GM19023 (cell line): ENCODE data around the gene DDX60.
A peak's percentile ranks its signal among the peaks of the same experiment; 100 is the strongest.
"Not testable (repeated sequence)": the region's sequence is repeated elsewhere in the genome, so short reads cannot be mapped to it uniquely, and the experiment has no call there.

Source experiments
- ATAC-seq: cut with Tn5 transposase; IDR thresholded peaks from one replicate; pipeline ENCODE4 v1.9.1; 2021; ENCODE audit warnings: mild to moderate bottlenecking, moderate library complexity; ENCODE audit not compliant: unreplicated experiment

DDX60 gene

DNA sequence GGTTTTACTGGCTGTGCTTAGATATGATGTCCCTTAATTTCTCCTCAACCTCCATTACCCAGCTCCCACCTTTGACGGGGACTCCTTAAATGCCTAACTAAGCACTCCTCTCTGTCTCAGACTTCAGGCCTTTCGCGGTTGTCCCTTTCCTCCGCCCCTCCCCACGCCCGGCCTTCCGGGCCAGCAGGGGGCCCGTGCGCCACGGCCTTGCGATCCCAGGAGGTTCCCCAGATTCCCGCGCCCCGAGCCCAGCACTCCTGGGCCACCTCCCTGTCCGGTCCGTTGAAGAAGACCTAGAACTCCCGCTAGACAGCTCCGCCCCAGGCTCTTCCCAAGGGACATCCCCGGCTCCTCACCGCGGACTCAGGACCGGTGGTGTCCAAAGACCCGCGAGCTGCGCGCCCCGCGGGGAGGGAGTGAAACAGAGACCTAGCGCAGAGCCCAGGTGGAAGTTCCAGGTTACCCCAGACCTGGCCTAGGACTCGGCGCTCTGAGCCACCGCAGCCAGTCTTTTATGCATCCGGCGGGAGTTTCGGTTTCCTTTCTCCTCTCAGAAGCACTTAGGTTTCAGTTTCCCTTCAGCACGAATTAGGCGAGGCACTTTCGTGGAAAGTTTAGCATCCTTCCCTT, at the start of gene DDX60:
Gene DDX60 (minus strand): TSS at position 487 of the 630 bp plus-strand sequence. CDS start 7,493 bp downstream, outside the sequence.
- peak; percentile 98 for ATAC-seq

DNA sequence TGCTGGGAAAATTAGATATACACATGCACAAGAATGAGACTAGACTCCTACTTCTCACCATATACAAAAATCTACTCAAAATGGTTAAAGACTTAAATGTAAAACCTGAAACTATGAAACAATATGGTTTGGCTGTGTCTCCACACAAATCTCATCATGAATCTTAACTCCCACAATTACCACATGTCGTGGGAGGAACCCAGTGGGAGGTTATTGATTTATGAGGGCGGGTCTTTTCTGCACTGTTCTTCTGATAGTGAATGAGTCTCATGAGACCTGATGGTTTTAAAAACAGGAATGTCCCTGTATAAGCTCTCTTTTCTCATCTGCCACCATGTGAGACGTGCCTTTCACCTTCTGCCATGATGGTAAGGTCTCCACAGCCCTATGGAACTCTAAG, 48.5 kb upstream of the DDX60 start:
- ATAC-seq = no peak

- ATAC-seq = no peak
Observed at GRCh38 chr4:168362025-168362401, 43.5 kb upstream of the DDX60 start.

DNA sequence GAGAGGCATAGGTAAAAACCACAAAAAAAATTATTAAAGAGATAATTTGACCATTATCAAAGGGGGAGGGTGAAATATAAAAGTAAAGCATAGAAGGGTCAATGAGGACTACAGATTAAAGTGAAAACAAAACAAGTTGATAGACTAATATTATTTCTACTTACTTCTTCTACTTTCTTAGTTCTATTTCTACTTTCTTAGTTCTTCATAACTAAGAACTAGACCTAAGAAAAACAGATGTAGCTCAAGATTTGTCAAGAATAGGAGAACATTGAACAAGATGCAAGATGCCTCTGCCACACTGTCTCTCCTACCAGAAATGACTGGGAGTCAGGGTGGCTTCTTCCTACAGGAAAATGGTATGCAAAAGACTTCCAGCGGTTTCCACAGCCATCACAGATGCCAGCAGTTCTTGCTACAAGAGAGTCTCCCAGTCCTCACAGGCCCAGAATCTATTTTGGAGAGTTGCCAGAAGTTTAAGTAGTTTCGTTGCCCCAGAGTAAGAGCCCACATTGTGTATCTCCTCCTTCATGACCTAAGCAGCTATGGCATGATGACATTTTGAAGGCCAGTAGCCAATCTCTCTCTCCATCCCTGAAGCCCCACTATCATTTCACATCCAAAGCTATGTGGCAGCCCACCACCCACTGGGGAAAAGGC, 42.9 kb upstream of the DDX60 start:
- no peak for ATAC-seq

DNA sequence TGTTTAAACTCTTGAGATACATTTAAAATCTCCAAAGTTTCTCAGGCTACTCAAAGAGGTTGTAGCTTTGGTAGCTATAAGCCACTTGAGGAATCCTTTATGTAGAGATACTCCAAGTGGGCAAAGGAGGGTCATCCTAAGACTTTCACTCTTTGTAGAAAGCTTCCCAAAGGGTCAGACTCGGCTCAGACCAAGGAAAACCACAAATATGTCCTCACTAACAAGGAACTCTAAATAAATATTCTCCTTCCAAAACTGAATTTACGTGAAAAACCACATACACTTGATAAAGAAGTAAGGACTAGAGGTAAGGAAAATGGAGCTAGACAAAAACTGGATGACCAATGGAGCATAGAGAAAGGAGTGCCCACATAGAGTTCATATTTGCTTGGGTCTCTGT, 41.7 kb upstream of the DDX60 start:
- ATAC-seq = no peak

DNA sequence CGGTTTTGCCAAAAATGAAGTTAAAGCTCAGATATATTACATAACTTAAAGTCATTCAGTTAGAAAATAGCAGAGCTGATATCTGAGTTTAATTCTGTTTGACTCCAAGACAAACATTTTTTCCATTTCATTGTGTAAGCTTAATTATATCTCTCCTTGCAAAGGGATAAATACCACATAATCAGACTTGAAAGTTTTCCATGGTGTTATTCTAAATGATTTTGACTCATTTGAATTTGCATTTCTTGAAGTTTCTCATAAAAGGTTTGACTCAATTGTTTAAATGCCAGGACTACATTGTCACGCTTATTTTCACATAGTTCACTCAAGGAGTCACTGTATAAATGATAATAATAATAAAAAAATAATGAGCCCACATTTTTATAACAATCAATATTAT, 39.4 kb upstream of the DDX60 start:
- no peak for ATAC-seq

GRCh38 chr4:168353746-168354145, 35.2 kb upstream of the DDX60 start:
- no peak for ATAC-seq

- ATAC-seq = no peak
Observed at GRCh38 chr4:168337550-168337940, 19.0 kb upstream of the DDX60 start.

GRCh38 chr4:168336837-168337549, 18.4 kb upstream of the DDX60 start:
- ATAC-seq = no peak

- no peak for ATAC-seq
Observed at GRCh38 chr4:168335621-168336020, 17.1 kb upstream of the DDX60 start.

GRCh38 chr4:168334053-168334452, 15.5 kb upstream of the DDX60 start:
- ATAC-seq = no peak

GRCh38 chr4:168330575-168330974, 12.0 kb upstream of the DDX60 start:
- not testable (repeated sequence) for ATAC-seq

GRCh38 chr4:168325591-168325990, 7.0 kb upstream of the DDX60 start:
- no peak for ATAC-seq

- ATAC-seq = no peak
Observed at GRCh38 chr4:168321006-168321405, 2.5 kb upstream of the DDX60 start.

- no peak for ATAC-seq
Observed at GRCh38 chr4:168319486-168320019, 1.0 kb upstream of the DDX60 start.

DNA sequence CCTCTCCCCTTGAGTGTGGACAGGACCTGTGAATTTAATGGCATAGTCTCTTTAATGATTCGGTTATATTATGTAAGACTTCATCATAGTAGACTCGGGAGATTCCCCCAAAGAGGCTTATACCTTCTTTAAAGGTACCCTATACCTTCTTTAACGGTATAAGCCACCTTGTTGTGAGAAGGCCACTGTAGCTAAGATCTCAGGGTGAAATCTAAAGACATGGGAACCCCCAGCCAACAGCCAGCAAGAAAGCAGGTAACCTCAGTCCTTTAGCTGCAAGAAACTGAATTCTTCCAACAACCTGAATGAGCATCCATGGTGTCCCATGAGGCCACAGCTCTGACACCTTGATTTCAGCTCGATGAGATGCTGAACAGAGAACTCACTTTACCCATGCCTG, 931 bp downstream of the DDX60 start:
- no peak for ATAC-seq

GRCh38 chr4:168309781-168310180, 8.8 kb downstream of the DDX60 start:
- ATAC-seq = no peak

DNA sequence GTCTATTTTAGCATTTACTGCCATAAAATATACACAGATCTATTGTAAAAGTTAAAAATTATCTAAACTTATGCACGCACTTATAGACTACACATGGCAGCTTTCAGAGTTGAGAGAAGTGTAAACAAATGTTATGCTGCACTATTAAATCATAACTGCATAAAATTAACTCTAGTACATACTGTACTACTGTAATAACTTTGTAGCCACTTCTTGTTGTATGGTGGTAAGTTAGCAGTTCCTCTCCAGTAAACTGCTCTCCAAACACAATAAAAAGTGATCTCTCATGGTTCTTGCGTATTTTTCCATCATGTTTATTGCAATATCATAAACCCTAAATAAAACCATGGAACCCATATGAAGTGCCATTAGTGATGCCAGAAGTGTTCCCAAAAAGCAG, 9.6 kb downstream of the DDX60 start:
- ATAC-seq = no peak

DNA sequence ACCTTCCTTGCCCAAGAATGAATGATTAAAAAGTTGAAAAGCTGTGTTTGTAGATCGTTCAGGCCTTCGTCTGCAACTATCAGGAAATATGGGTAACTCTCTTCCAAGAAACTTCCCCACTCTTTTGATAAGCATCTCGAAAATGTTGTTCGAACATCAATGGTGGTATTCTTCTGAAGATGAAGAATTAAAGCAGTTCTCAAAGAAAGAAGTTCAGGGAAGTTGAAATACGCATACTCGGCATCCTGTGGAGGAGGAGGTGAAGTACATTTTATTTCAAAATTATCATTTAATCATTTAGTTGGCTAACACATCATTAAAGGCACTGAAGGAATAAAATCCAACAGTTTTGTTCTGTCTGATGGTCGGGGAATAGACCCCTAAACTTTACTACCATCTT, 12.1 kb downstream of the DDX60 start:
- no peak for ATAC-seq

DNA sequence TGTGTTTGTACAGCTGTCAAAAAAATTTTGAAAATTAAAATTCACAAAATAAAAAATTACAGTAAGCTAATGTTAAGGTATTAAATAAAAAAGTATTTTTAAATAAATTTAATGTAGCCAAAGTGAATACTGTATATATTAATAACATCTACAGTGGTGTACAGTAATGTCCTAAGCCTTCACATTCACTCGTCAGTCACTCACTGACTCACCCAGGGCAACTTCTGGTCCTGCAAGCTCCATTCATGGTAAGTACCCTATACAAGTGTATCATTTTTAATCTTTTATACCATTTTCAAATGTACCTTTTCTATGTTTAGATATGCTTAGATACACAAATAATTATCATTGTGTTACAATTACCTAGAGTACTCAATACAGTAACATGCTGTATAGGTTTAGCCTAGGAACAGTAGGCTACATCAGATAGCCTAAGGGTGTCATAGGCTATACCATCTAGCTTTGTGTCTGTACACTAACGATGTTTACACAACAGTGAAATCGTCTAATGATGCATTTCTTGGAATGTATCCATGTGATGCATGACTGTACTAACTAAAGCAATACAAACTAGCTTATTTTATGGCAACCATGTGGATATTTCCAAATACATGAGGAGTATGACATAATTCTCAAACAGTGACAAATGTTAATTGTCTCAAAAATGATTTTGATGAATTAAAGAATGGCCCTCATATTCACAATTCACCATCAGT, 13.7 kb downstream of the DDX60 start:
- no peak for ATAC-seq

DNA sequence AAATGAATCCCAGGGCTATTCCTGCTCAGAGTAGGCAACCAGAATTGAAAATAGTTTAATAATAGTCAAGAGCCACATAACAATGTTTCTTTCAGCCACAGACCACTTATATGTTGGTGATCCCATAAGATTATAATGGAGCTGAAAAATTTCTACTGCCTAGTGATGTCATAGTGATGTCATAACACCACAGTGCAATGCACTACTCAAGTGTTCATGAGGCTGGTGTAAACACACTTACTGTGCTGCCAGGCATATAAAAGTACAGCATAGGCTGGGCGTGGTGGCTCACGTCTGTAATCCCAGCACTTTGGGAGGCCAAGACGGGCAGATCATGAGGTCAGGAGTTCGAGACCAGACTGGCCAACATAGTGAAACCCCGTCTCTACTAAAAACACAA, 15.1 kb downstream of the DDX60 start:
- ATAC-seq = not testable (repeated sequence)
